Measurements from ENCODE around the gene EYS.

DNA sequence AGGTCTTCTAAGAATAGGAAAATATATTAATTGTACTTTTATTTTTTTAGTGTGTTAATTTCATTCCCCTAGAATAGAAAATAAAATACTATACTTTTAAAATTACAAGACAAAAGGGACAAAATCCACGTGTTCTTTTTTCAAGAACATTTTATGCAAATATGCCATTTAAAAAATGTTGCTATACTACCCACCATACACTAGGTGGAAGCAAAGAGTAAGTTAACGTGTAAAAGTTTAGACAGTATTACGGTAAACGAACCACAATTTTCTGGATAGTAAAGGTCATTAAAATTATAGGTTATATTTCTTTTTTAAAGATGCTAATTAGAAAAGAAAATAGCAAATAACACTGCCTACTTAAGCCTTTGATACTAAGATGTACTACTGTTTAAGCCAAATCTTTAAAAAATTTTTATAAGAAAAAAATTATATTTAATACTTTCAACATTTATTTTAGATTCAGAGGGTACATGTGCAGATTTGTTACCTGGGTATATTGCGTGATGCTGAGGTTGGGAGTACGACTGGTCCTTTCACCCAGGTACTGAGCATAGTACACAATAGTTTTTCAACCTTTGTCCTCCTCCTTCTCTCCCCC lies 1783.8 kb downstream of the EYS start:
- TF ChIP-seq, protein P1, sequence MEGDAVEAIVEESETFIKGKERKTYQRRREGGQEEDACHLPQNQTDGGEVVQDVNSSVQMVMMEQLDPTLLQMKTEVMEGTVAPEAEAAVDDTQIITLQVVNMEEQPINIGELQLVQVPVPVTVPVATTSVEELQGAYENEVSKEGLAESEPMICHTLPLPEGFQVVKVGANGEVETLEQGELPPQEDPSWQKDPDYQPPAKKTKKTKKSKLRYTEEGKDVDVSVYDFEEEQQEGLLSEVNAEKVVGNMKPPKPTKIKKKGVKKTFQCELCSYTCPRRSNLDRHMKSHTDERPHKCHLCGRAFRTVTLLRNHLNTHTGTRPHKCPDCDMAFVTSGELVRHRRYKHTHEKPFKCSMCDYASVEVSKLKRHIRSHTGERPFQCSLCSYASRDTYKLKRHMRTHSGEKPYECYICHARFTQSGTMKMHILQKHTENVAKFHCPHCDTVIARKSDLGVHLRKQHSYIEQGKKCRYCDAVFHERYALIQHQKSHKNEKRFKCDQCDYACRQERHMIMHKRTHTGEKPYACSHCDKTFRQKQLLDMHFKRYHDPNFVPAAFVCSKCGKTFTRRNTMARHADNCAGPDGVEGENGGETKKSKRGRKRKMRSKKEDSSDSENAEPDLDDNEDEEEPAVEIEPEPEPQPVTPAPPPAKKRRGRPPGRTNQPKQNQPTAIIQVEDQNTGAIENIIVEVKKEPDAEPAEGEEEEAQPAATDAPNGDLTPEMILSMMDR (IDR thresholded peaks at IDR 0.05), result peak; percentile 52 to 69 (median 53)
- TF ChIP-seq POLR2AphosphoS5 (IDR thresholded peaks at IDR 0.05), result no peak
